A549 (cell line): ENCODE data around the gene SIM1. TPM values are rescaled to one million over a fixed set of nuclear protein-coding genes. Genes with fewer than 3 reads are reported as not detected.

Experiments
- ATAC-seq, 2 experiments: fragments of 200-7000 bp in 1 of 2; fragments of >200 bp in 1 of 2; cut with Nextera tagmentation in 1 of 2; cut with Tn5 transposase in 1 of 2; 3 replicates each; pipeline versions ENCODE4 v1.8.0 to v1.9.1; 2018 to 2020; ENCODE audit warnings: mild to moderate bottlenecking in 1 of 2, moderate library complexity in 1 of 2
- CTCF ChIA-PET: fragments of 300-600 bp; sonication (Branson Sonifier 250); formaldehyde crosslinking; extraction: SDS; loops from one replicate; lab custom pipeline; 2021; ENCODE audit warnings: antibody characterized with exemption, inconsistent platforms; lab: Yijun Ruan, JAX
- POLR2A ChIA-PET: fragments of 350-600 bp; formaldehyde crosslinking; extraction: SDS; loops from one replicate; lab custom pipeline; 2021; ENCODE audit warnings: antibody characterized with exemption, inconsistent platforms; lab: Yijun Ruan, JAX
- DNase-seq, 2 experiments: peaks; one replicate each; pipeline versions ENCODE4 v3.0.0 to v3.0.0-alpha.2; 2011 to 2016; ENCODE audit warnings: low read depth in 1 of 2, low spot score in 1 of 2
- FAIRE-seq: peaks from 2 replicates; lab custom pipeline; 2011; peaks lifted over from hg19 to GRCh38; lab: Jason Lieb, UNC
- H3K27ac ChIP-seq, 2 experiments: fragments of >200 bp; sonication (Bioruptor Twin); formaldehyde crosslinking; 3 replicates each; pipeline ENCODE4 v1.5.1; 2016 to 2017
- H3K4me1 ChIP-seq: fragments of >200 bp; sonication (Bioruptor Twin); formaldehyde crosslinking; 3 replicates; pipeline ENCODE4 v1.6.1; 2016
- H3K4me2 ChIP-seq: fragments of >200 bp; sonication (Bioruptor Twin); formaldehyde crosslinking; 3 replicates; pipeline ENCODE4 v1.6.1; 2016
- H3K4me3 ChIP-seq: fragments of >200 bp; sonication (Bioruptor Twin); formaldehyde crosslinking; 3 replicates; pipeline ENCODE4 v1.5.1; 2016
- H3K9me3 ChIP-seq: fragments of >200 bp; sonication (Bioruptor Twin); formaldehyde crosslinking; 3 replicates; pipeline ENCODE4 v1.6.1; 2016
- BCL3 ChIP-seq: fragments of >200 bp; sonication (Bioruptor Twin); formaldehyde crosslinking; IDR thresholded peaks from 3 replicates; pipeline ENCODE4 v1.6.1; 2016
- CBX2 ChIP-seq: fragments of 200-600 bp; sonication (generic); IDR thresholded peaks from 2 replicates; pipeline ENCODE4 v1.6.1; 2016; ENCODE audit warnings: low read depth, mild to moderate bottlenecking, borderline replicate concordance
- CEBPB ChIP-seq, 2 experiments: fragments of >200 bp in 1 of 2; sonication (Bioruptor Twin) in 1 of 2; formaldehyde crosslinking in 1 of 2; IDR thresholded peaks; 2 replicates each; pipeline ENCODE4 v1.6.1; 2012 to 2016
- CHD2 ChIP-seq: fragments of 150-350 bp; IDR thresholded peaks from 2 replicates; pipeline ENCODE4 v1.6.1; 2014; ENCODE audit warnings: low read length; ENCODE audit not compliant: partially characterized antibody
- ELK1 ChIP-seq: fragments of 150-350 bp; IDR thresholded peaks from 2 replicates; pipeline ENCODE4 v1.6.1; 2014; ENCODE audit warnings: low read depth, mild to moderate bottlenecking, low read length
- ESRRA ChIP-seq: fragments of 150-350 bp; IDR thresholded peaks from 2 replicates; pipeline ENCODE4 v1.6.1; 2014; ENCODE audit warnings: mild to moderate bottlenecking, low read length, borderline replicate concordance
- FOSB ChIP-seq: fragments of 250-450 bp; sonication (Bioruptor Pico); IDR thresholded peaks from 2 replicates; pipeline ENCODE4 v1.5.0; 2020; ENCODE audit warnings: mild to moderate bottlenecking, moderate library complexity
- FOXS1 ChIP-seq: fragments of 250-450 bp; sonication (Bioruptor Pico); IDR thresholded peaks from 2 replicates; pipeline ENCODE4 v1.5.0; 2020; ENCODE audit warnings: mild to moderate bottlenecking, moderate library complexity
- HDAC2 ChIP-seq: fragments of 200-600 bp; sonication (generic); IDR thresholded peaks from 2 replicates; pipeline ENCODE4 v1.6.1; 2016
- HOXB5 ChIP-seq: fragments of 250-450 bp; sonication (Bioruptor Pico); IDR thresholded peaks from 2 replicates; pipeline ENCODE4 v1.5.0; 2020; ENCODE audit warnings: mild to moderate bottlenecking, moderate library complexity
- JUN ChIP-seq, 2 experiments: fragments of >200 bp; sonication (Bioruptor Twin); formaldehyde crosslinking; IDR thresholded peaks; 2 replicates in 1 of 2; 3 replicates in 1 of 2; pipeline ENCODE4 v1.6.1; 2016 to 2017
- JUNB ChIP-seq: fragments of >200 bp; sonication (Bioruptor Twin); formaldehyde crosslinking; IDR thresholded peaks from 2 replicates; pipeline ENCODE4 v1.6.1; 2016
- KDM1A ChIP-seq: fragments of 200-600 bp; sonication (generic); IDR thresholded peaks from 2 replicates; pipeline ENCODE4 v1.6.1; 2016; ENCODE audit warnings: low read depth, mild to moderate bottlenecking
- KDM5A ChIP-seq: fragments of 200-600 bp; sonication (generic); IDR thresholded peaks from 2 replicates; pipeline ENCODE4 v1.6.1; 2016; ENCODE audit warnings: antibody characterized with exemption, mild to moderate bottlenecking
- MAFK ChIP-seq: fragments of 450-650 bp; IDR thresholded peaks from 2 replicates; pipeline ENCODE4 v1.6.1; 2014; ENCODE audit not compliant: partially characterized antibody
- MAX ChIP-seq: IDR thresholded peaks from 2 replicates; pipeline ENCODE4 v1.6.1; 2012
- MYC ChIP-seq: IDR thresholded peaks from 2 replicates; pipeline ENCODE4 v1.6.1; 2012; ENCODE audit warnings: mild to moderate bottlenecking, inconsistent platforms, low read length, improper control_type of control experiment, borderline replicate concordance
- POLR2A ChIP-seq: IDR thresholded peaks from 2 replicates; pipeline ENCODE4 v1.6.1; 2012; ENCODE audit warnings: mild to moderate bottlenecking, low read length
- RAD21 ChIP-seq, 2 experiments: fragments of >200 bp in 1 of 2; sonication (Bioruptor Twin) in 1 of 2; formaldehyde crosslinking in 1 of 2; IDR thresholded peaks in 1 of 2; conservative IDR thresholded peaks in 1 of 2; 2 replicates in 1 of 2; 3 replicates in 1 of 2; pipeline ENCODE4 v1.6.1; 2012 to 2018; ENCODE audit warnings: inconsistent platforms in 1 of 2
- RARB ChIP-seq: fragments of 250-450 bp; sonication (Bioruptor Pico); IDR thresholded peaks from 2 replicates; pipeline ENCODE4 v1.8.0; 2021; ENCODE audit warnings: mild to moderate bottlenecking, moderate library complexity
- RFX5 ChIP-seq: fragments of 450-650 bp; IDR thresholded peaks from 2 replicates; pipeline ENCODE4 v1.7.1; 2014; ENCODE audit warnings: antibody characterized with exemption, mild to moderate bottlenecking, moderate library complexity
- SMC3 ChIP-seq: fragments of >200 bp; sonication (Bioruptor Twin); formaldehyde crosslinking; IDR thresholded peaks from 3 replicates; pipeline ENCODE4 v1.6.1; 2018; ENCODE audit warnings: inconsistent platforms
- SREBF2 ChIP-seq: fragments of 450-650 bp; IDR thresholded peaks from 2 replicates; pipeline ENCODE4 v1.6.1; 2014; ENCODE audit warnings: mild to moderate bottlenecking, moderate library complexity
- TP53 ChIP-seq: fragments of 250-450 bp; sonication (Bioruptor Pico); IDR thresholded peaks from 2 replicates; pipeline ENCODE4 v1.5.0; 2021; ENCODE audit warnings: mild to moderate bottlenecking, moderate library complexity
- USF2 ChIP-seq: fragments of 450-650 bp; IDR thresholded peaks from 2 replicates; pipeline ENCODE4 v1.6.1; 2014; ENCODE audit warnings: antibody characterized with exemption
- ZNF302 ChIP-seq: fragments of 250-450 bp; sonication (Bioruptor Pico); IDR thresholded peaks from 2 replicates; pipeline ENCODE4 v1.9.0; 2021; ENCODE audit warnings: inconsistent platforms, mild to moderate bottlenecking, moderate library complexity
- ZSCAN20 ChIP-seq: fragments of 250-450 bp; sonication (Bioruptor Pico); IDR thresholded peaks from 2 replicates; pipeline ENCODE4 v1.8.0; 2022; ENCODE audit warnings: mild to moderate bottlenecking, moderate library complexity
- WGBS: methylation state at CpG from one replicate; pipeline ENCODE4 v1.1.6; 2017; ENCODE audit errors: missing lambda C conversion rate; 5-methylcytosine and 5-hydroxymethylcytosine counted together
- polyA plus RNA-seq, 4 experiments: library from polyadenylated mRNA; depleted of rRNA in 3 of 4; stranded (reverse); fragments of >200 nt; fragmentation: RNase III in 1 of 4; extraction: RNeasy Plus Mini Kit Qiagen cat#74134 plus additional on column Dnase treatment in 1 of 4; gene quantifications; 2 replicates in 3 of 4; 3 replicates in 1 of 4; pipeline ENCODE4 v1.2.3, GENCODE V29; 2011 to 2017
- TF ChIP-seq, protein P1 (sequence below): IDR thresholded peaks from 2 replicates; pipeline ENCODE4 v1.6.1; 2012; ENCODE audit warnings: low read depth, borderline replicate concordance

The SIM1 gene
- polyA plus RNA-seq, 2 of the 4 experiments (the other 2 are of a cell fraction), result not detected

DNA sequence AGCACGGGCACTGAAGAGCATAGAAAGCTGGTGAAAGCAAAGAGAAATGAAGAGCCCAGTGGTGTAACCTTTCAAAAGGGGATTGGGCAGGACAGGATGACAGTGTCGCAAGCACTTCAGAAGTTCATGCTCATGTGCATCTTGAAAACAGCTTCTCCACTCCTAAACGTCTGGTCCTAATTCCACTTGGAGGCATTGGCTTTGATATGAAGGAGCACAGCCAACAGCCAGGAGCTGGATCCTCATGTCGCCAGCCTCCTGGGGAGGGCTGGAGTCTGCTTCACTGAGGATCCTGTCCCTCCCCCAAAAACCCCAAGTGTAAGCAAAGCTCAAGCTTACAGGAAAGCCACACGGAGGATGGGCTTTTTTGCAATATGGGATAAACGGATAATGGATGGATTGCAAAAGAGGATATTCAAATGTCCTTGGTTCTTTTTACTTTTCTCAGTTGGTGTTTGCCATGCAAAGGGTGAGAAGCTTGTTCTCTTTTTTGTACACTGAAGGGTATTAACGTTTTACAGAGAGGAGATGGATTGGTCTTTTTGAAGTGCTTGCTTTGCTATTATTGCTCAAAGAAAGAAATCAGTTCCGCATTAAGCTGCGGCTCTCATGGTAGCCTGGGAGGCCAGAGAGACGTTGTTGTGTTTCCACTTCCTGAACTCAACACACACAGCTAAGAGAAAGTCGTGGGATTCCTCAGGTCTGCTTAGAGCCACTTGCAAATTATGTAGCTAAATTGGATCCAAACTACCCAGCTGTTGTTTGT lies 92.2 kb downstream of the SIM1 start:
- WGBS, result 77% methylated on average over 11 of the region's 11 CpGs
- CTCF ChIA-PET, result no interaction called here

DNA sequence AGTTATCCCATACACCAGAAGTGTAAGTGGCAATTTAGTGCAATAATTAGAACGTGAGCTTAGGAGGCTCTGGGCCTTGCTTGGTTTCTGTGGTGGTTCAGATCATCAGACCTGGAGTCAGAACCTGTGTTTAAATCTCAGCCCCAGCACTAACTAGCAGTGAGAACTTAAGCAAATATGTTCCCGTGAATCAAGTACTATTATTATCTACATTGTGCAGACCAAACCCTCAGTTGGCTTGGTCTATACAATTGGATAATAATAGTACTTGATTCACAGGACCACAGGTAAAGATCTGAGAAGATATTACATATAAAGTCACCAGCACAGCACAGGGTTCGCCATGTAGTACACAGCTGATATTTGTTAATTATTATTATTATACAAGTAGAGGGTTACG lies 93.1 kb downstream of the SIM1 start:
- no peaks in the 10 kb centered on the region for H3K4me1 ChIP-seq
- TF ChIP-seq KDM1A, result no peak
- TF ChIP-seq JUNB, result no peak
- no peak for TF ChIP-seq HOXB5 (CRISPR knock-in tag)
- no peak for TF ChIP-seq MAX
- TF ChIP-seq RFX5, result no peak
- TF ChIP-seq BCL3, result no peak
- TF ChIP-seq ZNF302 (CRISPR knock-in tag), result no peak
- no peak for TF ChIP-seq POLR2A
- no peak for TF ChIP-seq ZSCAN20 (CRISPR knock-in tag)
- TF ChIP-seq, protein P1, sequence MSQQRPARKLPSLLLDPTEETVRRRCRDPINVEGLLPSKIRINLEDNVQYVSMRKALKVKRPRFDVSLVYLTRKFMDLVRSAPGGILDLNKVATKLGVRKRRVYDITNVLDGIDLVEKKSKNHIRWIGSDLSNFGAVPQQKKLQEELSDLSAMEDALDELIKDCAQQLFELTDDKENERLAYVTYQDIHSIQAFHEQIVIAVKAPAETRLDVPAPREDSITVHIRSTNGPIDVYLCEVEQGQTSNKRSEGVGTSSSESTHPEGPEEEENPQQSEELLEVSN, result no peak
- TF ChIP-seq FOSB (CRISPR knock-in tag), result no peak
- no peak for TF ChIP-seq MYC
- no peak for TF ChIP-seq RAD21 (conservative IDR thresholded peaks at IDR 0.05 in 1 of 2, IDR thresholded peaks at IDR 0.05 in 1 of 2)
- no peak for TF ChIP-seq JUN (IDR thresholded peaks at IDR 0.05)
- no peak for TF ChIP-seq TP53 (CRISPR knock-in tag)
- TF ChIP-seq CEBPB (IDR thresholded peaks at IDR 0.05), result no peak
- no peak for TF ChIP-seq ELK1
- TF ChIP-seq USF2, result no peak
- TF ChIP-seq, all 56 proteins: peak for 0
- ChIA-PET POLR2A (no interaction called here), CTCF (no interaction called here)
- 96% methylated on average over 4 of the region's 4 CpGs for WGBS
- Histone ChIP-seq H3K4me3 (no peak overlapping the region), H3K9me3 (no peaks in the 10 kb centered on the region), H3K27ac (no peak overlapping the region), H3K4me2 (no peak overlapping the region)
- FAIRE-seq (no peak), ATAC-seq (no peak), DNase-seq (no peak)

More for the DNA sequence above, 92.2 kb downstream of the SIM1 start:
- no peaks in the 10 kb centered on the region for H3K4me1 ChIP-seq
- no peak overlapping the region for H3K27ac ChIP-seq
- FAIRE-seq, result no peak
- H3K4me2 ChIP-seq, result no peak overlapping the region
- ATAC-seq, result no peak
- TF ChIP-seq SREBF2 (no peak), USF2 (no peak), KDM5A (no peak), HDAC2 (no peak), ELK1 (no peak), KDM1A (no peak), JUN (IDR thresholded peaks at IDR 0.05) (no peak), HOXB5 (CRISPR knock-in tag) (no peak), CBX2 (no peak), FOXS1 (CRISPR knock-in tag) (no peak), CHD2 (no peak), MAFK (no peak), ESRRA (no peak), RARB (no peak), SMC3 (no peak)
- TF ChIP-seq, all 56 proteins: peak for 0
- POLR2A ChIA-PET, result no interaction called here
- DNase-seq, result no peak
- Histone ChIP-seq H3K9me3 (no peaks in the 10 kb centered on the region), H3K4me3 (no peak overlapping the region)
